HG03095 (cell line): ENCODE results near the gene MYH11.
A peak's percentile ranks its signal among the peaks of the same experiment; 100 is the strongest.

Source experiments
- ATAC-seq: cut with Tn5 transposase; IDR thresholded peaks from one replicate; pipeline ENCODE4 v1.9.1; 2021; ENCODE audit warnings: moderate library complexity; ENCODE audit not compliant: unreplicated experiment

The MYH11 gene

DNA sequence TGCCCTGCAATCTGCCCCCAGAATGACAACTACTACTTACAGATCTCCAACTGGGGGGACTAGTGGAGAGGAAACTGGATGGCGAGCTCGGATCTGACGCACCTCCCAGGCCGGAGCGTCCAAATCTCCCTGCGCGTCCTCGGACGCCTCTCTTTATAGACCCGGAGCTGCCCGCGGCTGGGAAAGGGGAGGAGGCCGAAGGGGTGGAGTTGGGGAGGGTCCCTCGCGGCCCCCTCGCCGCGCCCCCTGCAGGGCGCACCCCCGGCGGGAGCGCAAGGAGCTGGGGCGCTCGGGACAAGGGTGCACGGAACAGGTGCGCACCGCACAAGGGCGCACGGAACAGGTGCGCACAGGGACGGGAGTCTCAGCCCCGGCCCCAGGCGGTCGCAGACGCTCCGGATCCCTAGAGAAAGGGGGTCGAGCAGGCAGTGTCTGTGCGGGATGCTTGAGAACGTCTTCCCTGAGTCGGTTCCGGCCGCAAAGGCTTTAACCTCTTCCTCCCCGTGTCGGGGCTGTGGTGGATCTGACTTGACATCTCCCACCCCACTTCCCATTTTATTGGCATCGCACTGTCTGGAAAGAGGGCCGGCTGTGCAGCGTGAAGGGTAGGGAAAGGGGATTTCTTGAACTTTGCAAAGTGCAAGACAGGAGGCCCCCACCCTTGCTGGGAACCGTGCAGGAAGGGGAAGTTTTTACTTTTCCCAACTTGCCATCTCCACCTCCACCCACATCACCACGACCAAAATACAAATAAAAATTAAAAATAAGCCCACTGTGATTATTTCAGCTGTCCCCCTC, at the start of gene MYH11:
TSS of gene MYH11 (minus strand) at position 128 of the 798 bp plus-strand sequence. CDS start 18,776 bp downstream, outside the sequence.
- no peak for ATAC-seq

DNA sequence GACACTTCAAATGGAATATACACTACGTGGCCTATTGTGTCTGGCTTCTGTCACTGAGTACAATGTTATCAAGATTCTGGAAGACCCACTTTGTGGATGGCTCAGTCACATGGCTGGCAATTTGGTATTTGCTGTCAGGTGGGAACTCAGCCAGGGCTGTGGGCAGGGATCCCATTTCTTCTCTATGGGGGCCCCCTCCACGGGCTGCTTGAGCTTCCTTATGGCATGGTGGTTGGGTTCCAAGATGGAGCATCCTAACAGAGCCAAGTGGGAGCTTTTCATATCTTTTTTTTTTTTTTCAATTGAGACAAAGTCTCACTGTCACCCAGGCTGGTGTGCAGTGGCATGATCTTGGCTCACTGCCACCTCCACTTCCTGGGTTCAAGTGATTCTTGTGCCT, 49.6 kb upstream of the MYH11 start:
- ATAC-seq, result no peak

DNA sequence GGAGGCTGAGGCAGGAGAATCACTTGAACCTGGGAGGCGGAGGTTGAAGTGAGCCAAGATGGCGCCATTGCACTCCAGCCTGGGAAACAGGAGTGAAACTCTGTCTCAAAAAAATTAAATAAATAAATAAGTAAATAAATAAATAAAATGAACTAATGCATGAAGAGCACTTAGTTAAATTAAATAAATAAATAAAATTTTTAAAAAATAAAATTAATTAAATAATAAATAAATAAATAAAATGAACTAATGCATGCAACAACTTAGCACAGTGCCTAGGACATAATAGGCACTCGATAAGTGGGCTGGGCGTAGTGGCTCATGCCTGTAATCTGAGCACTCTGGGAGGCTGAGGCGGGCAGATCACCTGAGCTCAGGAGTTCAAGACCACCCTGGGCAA, 47.1 kb upstream of the MYH11 start:
- no peak for ATAC-seq

DNA sequence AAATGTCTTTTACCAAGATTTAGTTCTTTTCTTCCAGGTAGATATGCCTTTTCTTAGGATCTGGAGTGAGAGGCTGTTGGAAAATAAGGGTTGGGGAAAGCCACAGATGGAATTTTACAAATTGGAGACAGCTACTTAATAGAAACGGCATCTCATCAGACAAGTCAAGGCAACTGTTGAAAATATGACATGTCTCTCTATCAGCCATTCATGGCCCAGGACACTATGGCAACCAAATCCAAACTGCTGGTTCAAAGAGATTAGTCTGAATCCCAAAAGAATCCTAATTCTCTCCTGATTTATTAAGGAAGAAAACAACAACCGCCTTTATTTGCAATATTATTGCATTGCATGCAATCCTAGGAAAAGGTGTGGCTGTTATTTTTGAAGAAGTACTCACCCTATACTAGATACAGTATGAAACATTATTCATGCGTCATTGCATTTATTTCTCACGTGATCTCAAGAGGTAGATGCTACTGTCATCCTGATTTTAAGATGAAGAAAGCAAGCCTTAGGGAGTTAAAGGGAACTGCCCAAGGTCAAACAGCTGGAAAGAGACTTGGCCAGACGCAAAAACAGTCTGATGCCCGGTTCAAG, 44.2 kb upstream of the MYH11 start:
- no peak for ATAC-seq

DNA sequence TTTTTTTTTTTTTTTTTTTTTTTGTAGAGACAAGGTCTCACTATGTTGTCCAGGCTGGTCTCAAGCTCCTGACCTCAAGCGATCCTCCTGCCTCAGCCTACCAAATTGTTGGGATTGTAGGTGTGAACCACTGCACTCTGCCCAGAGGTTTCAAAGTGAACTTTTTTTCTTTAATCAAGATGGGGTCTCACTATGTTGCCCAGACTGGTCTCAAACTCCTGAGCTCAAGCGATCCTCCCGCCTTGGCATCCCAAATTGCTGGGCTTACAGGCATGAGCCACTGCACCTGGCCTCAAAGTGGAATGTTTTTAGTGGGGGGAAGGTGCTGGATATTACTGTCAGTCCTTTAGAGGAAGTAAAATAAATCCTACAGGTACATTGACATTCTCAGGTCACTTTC, 43.5 kb upstream of the MYH11 start:
- ATAC-seq, result no peak

DNA sequence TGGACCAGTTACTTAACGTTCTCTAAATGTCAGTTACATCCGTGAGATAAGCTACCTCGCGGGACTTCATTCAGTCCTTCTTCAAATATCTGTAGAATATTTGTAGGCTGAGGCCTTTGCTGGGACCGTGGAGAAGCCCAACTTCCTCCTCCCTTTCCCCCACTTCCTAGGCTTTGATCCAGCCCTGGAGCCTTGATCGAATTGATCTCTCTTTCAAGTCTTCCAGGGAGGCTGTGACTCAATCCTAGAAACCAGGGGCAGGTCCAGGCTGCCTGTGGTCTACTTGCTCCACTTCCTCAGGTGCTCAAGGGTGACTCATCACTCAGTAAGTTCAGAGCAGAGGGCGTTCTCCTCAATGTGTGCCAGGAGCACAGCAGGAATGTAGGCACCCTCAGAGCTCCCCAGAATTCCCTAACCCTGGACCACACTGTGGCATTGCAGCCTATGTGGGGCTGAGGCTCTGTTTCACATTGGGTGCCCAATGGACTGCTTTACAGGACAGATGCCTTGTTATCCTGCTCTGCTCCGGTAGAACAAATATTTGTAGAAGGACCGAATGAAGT, 42.8 kb upstream of the MYH11 start:
- ATAC-seq, result no peak

DNA sequence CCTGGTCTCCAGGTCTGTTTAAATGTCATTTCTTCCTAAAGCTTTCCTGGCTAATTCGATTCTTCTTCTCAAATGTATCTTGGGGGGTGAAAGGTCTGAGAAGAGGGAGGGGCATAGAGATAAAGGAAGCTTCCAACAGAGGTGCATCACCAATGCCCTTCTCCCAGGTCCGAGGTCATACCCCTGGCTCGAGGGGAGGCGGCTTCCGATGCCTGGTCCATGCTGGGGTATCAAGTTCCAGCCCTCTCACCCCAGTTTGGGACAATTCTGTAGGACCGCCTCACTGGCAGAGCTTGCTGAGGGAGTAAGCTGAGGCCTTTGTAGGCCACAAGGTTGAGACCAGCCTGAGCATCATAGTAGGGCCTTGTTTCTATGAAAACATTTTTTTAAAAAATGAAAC, 41.8 kb upstream of the MYH11 start:
- ATAC-seq, result no peak

DNA sequence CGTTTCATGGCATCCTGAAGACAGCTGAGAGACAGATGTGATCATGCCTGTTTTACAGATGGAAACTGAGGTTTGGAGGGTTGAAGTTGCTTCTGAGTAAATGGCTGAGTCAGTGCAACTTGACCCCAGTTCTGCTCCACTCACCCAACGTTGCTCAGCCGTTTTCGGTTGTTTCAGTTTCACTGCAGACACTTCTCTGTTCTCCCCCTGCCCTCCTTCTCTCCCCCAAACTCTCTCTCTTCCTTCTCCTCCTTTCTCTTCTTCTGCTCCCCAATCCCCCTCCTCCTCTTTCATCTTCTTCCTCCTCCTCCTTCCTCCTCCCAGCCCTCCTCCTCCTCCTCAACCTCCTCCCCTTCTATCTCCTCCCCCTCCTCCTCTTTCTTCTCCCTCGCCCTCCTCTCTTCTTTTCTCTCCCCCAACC, 41.0 kb upstream of the MYH11 start:
- peak; percentile 59 for ATAC-seq

DNA sequence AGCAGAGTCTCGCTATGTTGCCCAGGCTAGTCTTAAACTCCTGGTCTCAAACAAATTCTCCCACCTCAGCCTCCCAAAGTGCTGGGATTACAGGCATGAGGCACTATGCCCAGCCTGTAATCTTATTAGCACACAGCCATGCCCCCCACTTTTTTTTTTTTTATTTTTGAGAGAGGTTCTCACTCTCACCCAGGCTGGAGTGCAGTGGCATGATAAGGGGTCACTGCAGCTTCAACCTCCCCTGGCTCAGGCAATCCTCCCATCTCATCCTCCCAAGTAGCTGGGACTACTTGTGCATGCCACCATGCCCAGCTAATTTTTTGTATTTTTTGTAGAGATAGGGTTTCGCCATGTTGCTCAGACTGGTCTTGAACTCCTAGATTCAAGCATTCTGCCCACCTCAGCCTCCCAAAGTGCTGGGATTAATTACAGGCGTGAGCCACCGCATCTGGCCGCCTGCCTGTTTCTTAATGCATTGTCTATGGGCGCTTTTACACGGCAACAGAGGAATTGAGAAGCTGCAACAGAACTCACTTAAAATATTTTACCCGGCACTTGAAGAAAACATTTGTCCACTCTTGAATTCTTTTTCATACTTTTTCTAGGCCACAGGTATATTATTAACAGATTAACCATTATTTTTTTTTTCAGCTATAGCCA, 40.4 kb upstream of the MYH11 start:
- ATAC-seq, result no peak

DNA sequence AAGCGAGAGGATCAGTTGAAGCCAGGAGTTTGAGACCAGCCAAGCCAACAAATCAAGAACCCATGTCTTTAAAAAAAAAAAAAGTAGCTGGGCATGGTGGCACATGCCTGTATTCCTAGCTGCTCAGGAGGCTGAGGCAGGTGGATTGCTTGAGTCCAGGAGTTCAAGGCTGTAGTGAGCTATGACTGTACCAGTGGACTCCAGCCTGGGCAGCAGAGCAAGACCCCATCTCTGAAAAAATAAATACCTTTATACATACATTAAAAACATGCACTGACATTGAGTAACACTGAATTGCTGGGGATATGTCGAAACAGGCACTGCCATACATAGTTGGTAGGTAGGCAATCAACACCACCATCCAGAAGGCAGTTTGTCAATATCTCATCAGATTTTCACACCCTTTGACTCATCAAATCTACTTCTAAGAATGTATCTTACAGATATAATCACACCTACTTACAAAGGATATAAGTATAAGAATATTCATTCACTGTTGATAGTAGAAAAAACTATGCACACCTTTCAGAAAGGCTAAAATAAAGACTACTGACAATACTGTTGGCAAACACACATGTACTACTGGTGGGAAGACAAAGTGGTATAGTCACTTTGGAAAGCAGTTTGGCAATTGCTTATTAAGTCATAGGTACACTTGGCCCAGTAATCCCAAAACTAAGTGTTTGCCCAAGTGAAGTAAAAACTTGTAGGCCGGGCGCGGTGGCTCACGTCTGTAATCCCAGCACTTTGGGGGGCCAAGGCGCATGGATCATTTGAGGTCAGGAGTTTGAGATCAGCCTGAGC, 37.9 kb upstream of the MYH11 start:
- ATAC-seq, result no peak

DNA sequence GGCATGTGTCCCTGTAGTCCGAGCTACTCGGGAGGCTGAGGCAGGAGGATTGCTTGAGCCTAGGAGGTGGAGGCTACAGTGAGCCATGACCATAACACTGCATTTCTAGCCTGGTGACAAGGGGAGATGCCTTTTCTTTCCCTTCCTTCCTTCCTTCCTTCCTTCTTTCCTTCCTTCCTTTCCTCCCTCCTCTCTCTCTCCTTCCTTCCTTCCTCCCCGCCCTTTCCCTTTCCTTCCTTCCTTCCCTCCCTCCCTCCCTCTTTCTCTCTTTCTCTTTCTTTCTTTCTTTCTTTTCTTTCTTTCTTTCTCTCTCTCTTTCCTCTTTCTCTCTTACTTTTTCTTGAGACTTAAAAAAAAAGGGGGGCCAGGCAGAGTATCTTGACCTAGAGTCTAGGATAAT, 34.7 kb upstream of the MYH11 start:
- ATAC-seq, result no peak

DNA sequence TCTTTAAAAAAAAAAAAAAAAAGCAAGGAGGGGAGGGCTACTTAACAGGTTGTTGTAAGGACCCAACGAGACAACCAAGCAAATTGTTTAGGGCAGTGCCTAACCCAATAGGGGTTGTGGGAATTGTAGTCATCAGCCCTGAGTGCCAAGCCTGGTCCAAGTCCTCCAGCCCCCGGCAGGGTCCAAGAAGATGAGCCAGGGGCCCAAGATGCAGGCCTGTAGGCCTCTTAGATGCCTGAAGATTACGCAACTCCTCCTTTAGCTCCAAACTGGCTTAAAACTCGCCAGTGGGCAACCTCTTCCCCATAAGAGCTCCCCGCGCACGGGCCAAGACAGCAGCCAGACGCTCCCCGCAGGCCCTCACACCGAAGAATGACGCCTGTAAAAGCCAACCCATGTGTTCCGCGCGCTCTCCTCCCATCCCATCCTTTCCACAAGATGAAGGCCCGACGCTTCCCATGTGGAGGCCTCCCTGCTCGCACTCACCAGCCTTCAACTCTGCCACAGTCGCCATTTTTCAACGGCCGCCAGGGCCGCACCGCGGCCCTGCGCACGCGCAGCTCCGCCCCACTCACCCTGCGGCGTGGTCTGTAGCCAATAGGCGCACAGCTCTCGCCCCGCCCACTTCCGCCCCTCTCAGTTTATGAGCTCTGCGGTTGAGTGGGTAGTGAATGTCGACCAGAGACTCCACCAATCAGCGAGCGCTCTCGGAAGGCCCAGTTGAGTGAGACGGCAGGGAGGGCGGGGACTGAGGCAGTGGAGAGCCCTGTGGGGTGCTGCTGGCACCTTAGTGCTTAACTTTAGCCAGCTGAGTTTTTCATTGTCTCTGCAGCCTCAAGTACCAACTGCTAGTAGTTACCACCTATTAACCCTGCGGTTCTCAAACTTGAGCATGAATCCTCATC, 31.5 kb upstream of the MYH11 start, which contains the start of gene CEP20:
TSS of gene CEP20 (minus strand) at position 532 of the 905 bp plus-strand sequence. CDS start at position 514, 18 bp downstream.
- ATAC-seq, result peak; percentile 96

DNA sequence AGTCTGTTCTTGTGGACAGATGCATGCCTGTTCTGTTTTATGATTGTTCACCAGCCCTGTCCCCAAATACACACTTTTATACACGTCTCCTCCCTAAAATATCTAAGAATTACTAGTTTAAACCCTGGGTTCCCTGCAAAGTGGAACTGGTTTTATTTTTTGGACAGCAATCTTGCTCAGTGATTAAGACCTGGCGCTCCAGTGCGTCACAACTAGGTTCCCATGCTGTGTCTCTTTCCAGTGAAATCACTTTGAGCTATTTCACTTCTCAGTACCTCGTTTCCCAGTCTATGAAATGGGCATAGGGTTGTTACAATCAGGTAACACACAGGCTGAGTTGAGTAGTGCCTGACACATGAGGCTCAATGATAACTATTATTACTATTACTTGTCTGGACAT, 30.5 kb upstream of the MYH11 start:
- ATAC-seq, result no peak

DNA sequence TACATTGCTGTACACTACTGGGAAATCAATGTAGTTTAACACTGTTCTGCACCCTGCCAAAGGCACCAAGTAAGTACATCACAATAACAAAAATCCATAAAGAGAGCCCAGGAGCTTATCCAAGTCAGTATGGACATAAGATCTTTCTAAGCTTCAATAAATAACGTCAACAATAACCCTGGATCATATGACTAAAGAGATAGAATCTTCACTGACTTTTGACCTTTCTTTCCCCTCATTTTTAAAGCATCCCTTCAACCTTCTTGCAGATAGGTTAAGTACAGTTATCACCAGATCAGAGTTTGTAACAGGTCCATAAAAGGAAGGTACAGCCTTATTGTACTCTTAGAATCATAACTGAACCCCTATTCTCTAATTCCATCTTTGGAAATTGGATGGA, 29.2 kb upstream of the MYH11 start:
- no peak for ATAC-seq

DNA sequence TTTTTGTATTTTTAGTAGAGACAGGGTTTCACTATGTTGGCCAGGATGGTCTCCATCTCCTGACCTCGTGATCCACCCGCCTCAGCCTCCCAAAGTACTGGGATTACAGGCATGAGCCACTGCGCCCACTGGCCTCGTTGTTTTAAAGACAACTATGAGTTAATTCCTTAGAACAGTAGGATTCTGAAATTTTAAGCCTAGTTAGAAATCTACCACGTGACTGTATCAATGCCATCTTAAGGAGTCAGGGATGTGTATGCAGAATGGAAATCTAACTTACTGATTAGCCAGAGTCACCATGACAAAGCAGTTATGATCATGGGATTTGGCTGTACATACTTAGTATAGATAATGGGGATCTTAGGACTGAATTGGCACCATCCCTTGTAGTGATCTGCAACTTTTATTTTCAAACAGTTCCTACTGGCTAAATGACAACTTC, 28.8 kb upstream of the MYH11 start:
- ATAC-seq, result no peak

DNA sequence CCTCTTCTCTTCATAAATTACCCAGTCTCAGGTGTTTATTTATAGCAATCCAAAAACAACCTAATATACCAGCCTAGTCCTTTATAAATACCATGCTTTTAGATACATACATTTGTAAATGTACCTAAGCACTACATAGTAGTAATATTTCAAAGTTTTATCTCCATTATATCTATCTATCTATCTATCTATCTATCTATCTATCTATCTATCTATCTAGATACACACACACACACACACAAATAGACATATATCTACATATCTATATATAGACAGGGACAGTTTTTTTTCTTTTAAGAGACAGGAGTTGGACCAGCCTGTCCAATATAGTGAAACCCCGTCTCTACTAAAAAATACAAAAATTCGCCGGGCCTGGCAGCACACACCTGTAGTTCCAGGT, 25.7 kb upstream of the MYH11 start:
- ATAC-seq, result no peak

DNA sequence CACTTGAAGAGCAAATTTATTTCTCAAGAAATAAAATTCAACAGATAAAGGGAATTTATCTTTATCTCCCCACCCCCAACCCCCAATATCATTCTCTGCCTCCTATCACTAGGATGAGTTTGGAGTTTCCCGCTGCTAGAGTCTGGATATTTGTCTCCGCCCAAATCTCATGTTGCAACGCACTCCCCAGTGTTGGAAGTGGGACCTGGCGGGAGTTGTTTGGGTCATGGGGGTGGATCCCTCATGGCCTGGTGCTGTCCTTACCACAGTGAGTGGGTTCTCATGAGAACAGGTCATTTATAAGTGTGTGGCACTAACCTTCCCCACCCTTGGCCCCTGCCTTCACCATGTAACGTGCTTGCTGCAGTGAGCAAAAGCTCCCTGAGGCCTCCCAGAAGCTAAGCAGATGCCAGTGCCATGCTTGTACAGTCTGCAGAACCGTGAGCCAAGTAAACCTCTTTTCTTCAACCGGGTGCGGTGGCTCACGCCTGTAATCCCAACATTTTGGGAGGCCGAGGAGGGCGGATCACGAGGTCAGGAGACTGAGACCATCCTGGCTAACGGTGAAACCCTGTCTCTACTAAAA, 25.1 kb upstream of the MYH11 start:
- no peak for ATAC-seq

DNA sequence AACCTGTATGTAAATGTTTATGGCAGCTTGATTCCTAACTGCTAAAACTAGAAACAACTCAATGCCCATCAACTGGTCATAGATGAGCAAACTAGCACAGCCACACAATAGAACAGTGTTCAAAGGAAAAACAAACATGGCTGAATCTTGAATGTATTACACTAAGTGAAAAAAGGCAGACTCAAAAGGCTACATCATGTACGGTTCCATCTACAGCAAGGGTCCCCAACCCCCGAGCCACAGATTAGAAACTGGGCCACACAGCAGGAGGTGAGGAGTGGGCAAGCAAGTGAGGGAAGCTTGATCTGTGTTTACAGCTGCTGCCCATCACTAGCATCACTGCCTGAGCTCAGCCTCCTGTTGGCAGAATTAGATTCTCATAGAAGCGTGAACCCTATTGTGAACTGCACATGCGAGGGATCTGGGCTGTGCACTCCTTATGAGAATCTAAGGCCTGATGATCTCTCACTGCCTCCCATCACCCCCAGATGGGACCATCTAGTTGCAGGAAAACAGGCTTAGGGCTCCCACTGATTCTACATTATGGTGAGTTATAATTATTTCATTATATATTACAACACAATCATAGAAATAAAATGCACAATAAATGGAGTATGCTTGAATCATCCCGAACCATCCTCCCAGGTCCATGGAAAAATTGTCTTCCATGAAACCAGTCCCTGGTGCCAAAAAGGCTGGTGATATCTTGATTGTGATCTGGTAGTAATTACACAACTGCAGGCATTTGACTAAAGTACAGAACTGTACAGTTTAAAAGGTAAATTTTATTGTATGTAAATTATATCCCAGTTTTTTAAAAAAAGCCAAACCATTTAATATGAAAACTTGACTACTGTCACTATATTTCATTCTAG, 23.8 kb upstream of the MYH11 start:
- no peak for ATAC-seq
